Measurements from ENCODE around the gene SERPINA9. TPM values are rescaled to one million over a fixed set of nuclear protein-coding genes. Genes with fewer than 3 reads are reported as not detected.

Gene SERPINA9
- total RNA-seq, 2 experiments from 2014 or later: not detected

GRCh38 chr14:94500264-94500663 is 24.3 kb upstream of the SERPINA9 start:
- TF ChIP-seq CTCF (conservative IDR thresholded peaks at IDR 0.05; ENCODE audit: low read length) (no peak), EZH2phosphoT487 (IDR thresholded peaks at IDR 0.05; ENCODE audit: borderline replicate concordance, low read depth, low read length) (no peak)
- no peak overlapping the region for H3K4me2 ChIP-seq (ENCODE audit: low read length)
- DNase-seq (ENCODE audit: low spot score): no peak
- no TSS peak for BruUV-seq (replicated peaks)
- POLR2A ChIA-PET: no interaction called here
- CTCF ChIA-PET (ENCODE audit: unreplicated experiment): no interaction called here
- H3K27ac ChIP-seq (ENCODE audit: low read depth, low read length, poor library complexity, severe bottlenecking): no peak overlapping the region
- H2AFZ ChIP-seq (ENCODE audit: low read length): no peak overlapping the region
- no peaks in the 10 kb centered on the region for H3K36me3 ChIP-seq (ENCODE audit: insufficient read depth, low read length)
- H3K9me2 ChIP-seq (ENCODE audit: insufficient read depth, low read length): no peaks in the 10 kb centered on the region
- no peak overlapping the region for H3K4me3 ChIP-seq (ENCODE audit: low read depth, low read length, poor library complexity, severe bottlenecking)
- H3K9me3 ChIP-seq (ENCODE audit: low read length): no peaks in the 10 kb centered on the region
- intact Hi-C loops (cut with micrococcal nuclease; ENCODE audit: unreplicated experiment): no loop called here
- no peaks in the 10 kb centered on the region for H4K20me1 ChIP-seq (ENCODE audit: insufficient read depth, low read length)
- no peaks in the 10 kb centered on the region for H3K4me1 ChIP-seq (ENCODE audit: insufficient read depth, low read length, poor library complexity, severe bottlenecking)
- H3K79me2 ChIP-seq (ENCODE audit: insufficient read depth, low read depth, low read length): no peaks in the 10 kb centered on the region

- H3K4me2 ChIP-seq (ENCODE audit: low read length): no peak overlapping the region
- H2AFZ ChIP-seq (ENCODE audit: low read length): no peak overlapping the region
- intact Hi-C loops (cut with micrococcal nuclease; ENCODE audit: unreplicated experiment): no loop called here
- H4K20me1 ChIP-seq (ENCODE audit: insufficient read depth, low read length): no peaks in the 10 kb centered on the region
- no peaks in the 10 kb centered on the region for H3K79me2 ChIP-seq (ENCODE audit: insufficient read depth, low read depth, low read length)
- ChIA-PET CTCF (ENCODE audit: unreplicated experiment) (no interaction called here), POLR2A (no interaction called here)
- DNase-seq (ENCODE audit: low spot score): no peak
- TF ChIP-seq EZH2phosphoT487 (IDR thresholded peaks at IDR 0.05; ENCODE audit: borderline replicate concordance, low read depth, low read length) (no peak), CTCF (conservative IDR thresholded peaks at IDR 0.05; ENCODE audit: low read length) (no peak)
- H3K9me3 ChIP-seq (ENCODE audit: low read length): no peaks in the 10 kb centered on the region
- BruUV-seq (replicated peaks): no TSS peak
- H3K4me1 ChIP-seq (ENCODE audit: insufficient read depth, low read length, poor library complexity, severe bottlenecking): no peaks in the 10 kb centered on the region
- no peaks in the 10 kb centered on the region for H3K36me3 ChIP-seq (ENCODE audit: insufficient read depth, low read length)
- H3K4me3 ChIP-seq (ENCODE audit: low read depth, low read length, poor library complexity, severe bottlenecking): no peak overlapping the region
- H3K27ac ChIP-seq (ENCODE audit: low read depth, low read length, poor library complexity, severe bottlenecking): no peak overlapping the region
- H3K9me2 ChIP-seq (ENCODE audit: insufficient read depth, low read length): no peaks in the 10 kb centered on the region
Observed at GRCh38 chr14:94499673-94500072, 23.7 kb upstream of the SERPINA9 start.

- Histone ChIP-seq H3K4me1 (ENCODE audit: insufficient read depth, low read length, poor library complexity, severe bottlenecking) (no peaks in the 10 kb centered on the region), H3K27ac (ENCODE audit: low read depth, low read length, poor library complexity, severe bottlenecking) (no peak overlapping the region), H3K9me2 (ENCODE audit: insufficient read depth, low read length) (no peaks in the 10 kb centered on the region), H3K4me2 (ENCODE audit: low read length) (no peak overlapping the region), H3K79me2 (ENCODE audit: insufficient read depth, low read depth, low read length) (no peaks in the 10 kb centered on the region), H2AFZ (ENCODE audit: low read length) (no peak overlapping the region), H3K4me3 (ENCODE audit: low read depth, low read length, poor library complexity, severe bottlenecking) (no peak overlapping the region), H3K36me3 (ENCODE audit: insufficient read depth, low read length) (no peaks in the 10 kb centered on the region), H3K9me3 (ENCODE audit: low read length) (no peaks in the 10 kb centered on the region), H4K20me1 (ENCODE audit: insufficient read depth, low read length) (no peaks in the 10 kb centered on the region)
- ChIA-PET CTCF (ENCODE audit: unreplicated experiment) (no interaction called here), POLR2A (interaction anchor here (0.6 kb wide), 1 partner anchor 498 kb away, joined by 3 read pairs; no protein-coding TSS in a partner anchor)
- no peak for TF ChIP-seq CTCF (conservative IDR thresholded peaks at IDR 0.05; ENCODE audit: low read length)
- TF ChIP-seq EZH2phosphoT487 (IDR thresholded peaks at IDR 0.05; ENCODE audit: borderline replicate concordance, low read depth, low read length): no peak
- intact Hi-C loops (cut with micrococcal nuclease; ENCODE audit: unreplicated experiment): no loop called here
- no TSS peak for BruUV-seq (replicated peaks)
- no peak for DNase-seq (ENCODE audit: low spot score)
Observed at GRCh38 chr14:94498215-94498614, 22.2 kb upstream of the SERPINA9 start.
